Gastrocnemius medialis (tissue), 4 donors: ENCODE results near the gene ZBED4. TPM values are rescaled to one million over a fixed set of nuclear protein-coding genes. Genes with fewer than 3 reads are reported as not detected.

Experiments
- ATAC-seq, 2 donors: fragments of 150-250 bp; one replicate each; pipeline ENCODE4 v1.9.1; 2016
- DNase-seq, 2 donors: peaks; one replicate each; pipeline ENCODE4 v3.0.0-alpha.2; 2019
- H3K27ac ChIP-seq, 4 donors: fragments of 200-600 bp; sonication (generic); 1 replicate in 1 of 4; 2 replicates in 3 of 4; pipeline ENCODE4 v1.5.1; 2016 to 2018; ENCODE audit warnings: mild to moderate bottlenecking in 2 of 4, moderate library complexity in 1 of 4
- H3K27me3 ChIP-seq, 3 donors: fragments of 200-600 bp; sonication (generic) in 2 of 3; 1 replicate in 1 of 3; 2 replicates in 2 of 3; pipeline versions ENCODE4 v1.5.1 to v1.6.0; 2016 to 2019; ENCODE audit warnings: mild to moderate bottlenecking in 1 of 3, moderate library complexity in 1 of 3
- H3K36me3 ChIP-seq, 2 donors: fragments of 200-600 bp; sonication (generic) in 1 of 2; one replicate each; pipeline ENCODE4 v1.5.1; 2017 to 2018
- H3K4me1 ChIP-seq, 2 donors: fragments of 200-600 bp; sonication (generic) in 1 of 2; one replicate each; pipeline ENCODE4 v1.5.1; 2016 to 2017; ENCODE audit warnings: mild to moderate bottlenecking in 2 of 2
- H3K4me3 ChIP-seq, 4 donors: fragments of 200-600 bp; sonication (generic) in 3 of 4; 1 replicate in 1 of 4; 2 replicates in 3 of 4; pipeline ENCODE4 v1.5.1; 2016 to 2019; ENCODE audit warnings: mild to moderate bottlenecking in 2 of 4
- H3K9me3 ChIP-seq, 3 donors: fragments of 200-600 bp; sonication (generic) in 2 of 3; 1 replicate in 1 of 3; 2 replicates in 2 of 3; pipeline ENCODE4 v1.5.1; 2016 to 2019
- CTCF ChIP-seq, 5 experiments: fragments of 450-650 bp in 3 of 5; fragments of 200-600 bp in 2 of 5; sonication (generic) in 2 of 5; IDR thresholded peaks in 4 of 5; conservative IDR thresholded peaks in 1 of 5; 1 replicate in 4 of 5; 2 replicates in 1 of 5; pipeline ENCODE4 v1.5.1; 2016 to 2019; ENCODE audit warnings: antibody characterized with exemption in 5 of 5, mild to moderate bottlenecking in 3 of 5, moderate library complexity in 3 of 5
- POLR2A ChIP-seq, 2 donors: fragments of 450-650 bp; IDR thresholded peaks; one replicate each; pipeline ENCODE4 v1.6.1; 2017; ENCODE audit warnings: antibody characterized with exemption in 2 of 2, mild to moderate bottlenecking in 2 of 2, moderate library complexity in 2 of 2
- in situ Hi-C, 4 donors: fragments of 200-750 bp; cut with MboI; loops; one replicate each; pipeline versions ENCODE4 v1.15.0 to v1.8.0; 2017; ENCODE audit warnings: low sequenced_read_pairs in 4 of 4
- intact Hi-C: fragments of 100-400 bp; cut with DNase I; formaldehyde crosslinking; loops from one replicate; pipeline ENCODE4 v1.15.1; 2023; ENCODE audit warnings: low total_unique reads
- total RNA-seq, 4 donors: library from RNA; depleted of rRNA; stranded (reverse); fragments of >200 nt; gene quantifications; one replicate each; pipeline versions ENCODE4 v1.1.0 to v1.2.3, GENCODE V29; 2016

Gene ZBED4
- total RNA-seq, 4 donors from 2014 or later = 6.7 to 8.4 (median 7.5) TPM

DNA sequence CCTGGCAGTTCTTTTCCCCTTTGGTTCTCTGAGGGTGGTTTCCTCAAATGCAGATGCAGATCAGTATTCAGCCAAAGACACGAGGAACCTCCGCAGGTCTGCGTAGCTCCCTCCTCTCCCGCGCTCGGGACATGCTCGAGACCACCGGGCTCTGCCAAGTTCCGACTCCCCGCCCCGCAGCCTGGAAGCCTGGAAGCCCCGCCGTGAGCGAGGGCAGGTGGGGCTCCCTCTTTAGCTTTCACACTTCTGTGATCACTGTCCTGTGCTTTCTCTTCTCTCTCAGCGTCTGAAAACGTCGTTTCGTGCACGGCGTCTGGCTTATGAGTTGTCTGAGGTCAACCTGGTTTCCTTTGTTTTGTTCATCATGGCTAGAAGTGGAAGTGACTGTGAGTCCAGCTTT is 26.6 kb downstream of the ZBED4 start:
- in situ Hi-C loops (loop anchor here in 1 of 4 donors (25.0 kb wide), 1 partner anchor 93 kb away; no protein-coding TSS in a partner anchor), intact Hi-C loops (no loop called here)
- TF ChIP-seq POLR2A (IDR thresholded peaks at IDR 0.05) = no peak
- no peak for TF ChIP-seq CTCF (IDR thresholded peaks at IDR 0.05 in 4 of 5, conservative IDR thresholded peaks at IDR 0.05 in 1 of 5)
- DNase-seq (no peak), ATAC-seq (no peak)
- Histone ChIP-seq H3K27ac (no peak overlapping the region), H3K27me3 (no peaks in the 10 kb centered on the region), H3K9me3 (no peaks in the 10 kb centered on the region), H3K4me3 (no peak overlapping the region), H3K36me3 (peaks cover 0 to 10% of the 10 kb centered on the region in 2 donors), H3K4me1 (no peaks in the 10 kb centered on the region)

- H3K4me1 ChIP-seq = no peaks in the 10 kb centered on the region
- ATAC-seq (no peak), DNase-seq (no peak)
- H3K4me3 ChIP-seq = no peak overlapping the region
- intact Hi-C loops = no loop called here
- H3K27ac ChIP-seq = no peak overlapping the region
- H3K9me3 ChIP-seq = no peaks in the 10 kb centered on the region
- in situ Hi-C loops = loop anchor here in 1 of 4 donors (25.0 kb wide), 1 partner anchor 95 kb away; no protein-coding TSS in a partner anchor
- TF ChIP-seq POLR2A (IDR thresholded peaks at IDR 0.05) (no peak), CTCF (IDR thresholded peaks at IDR 0.05 in 4 of 5, conservative IDR thresholded peaks at IDR 0.05 in 1 of 5) (no peak)
- no peaks in the 10 kb centered on the region for H3K27me3 ChIP-seq
- peaks cover 0 to 23% of the 10 kb centered on the region in 2 donors for H3K36me3 ChIP-seq
These were observed 28.2 kb downstream of the ZBED4 start for GRCh38 chr22:49881856-49882255.

DNA sequence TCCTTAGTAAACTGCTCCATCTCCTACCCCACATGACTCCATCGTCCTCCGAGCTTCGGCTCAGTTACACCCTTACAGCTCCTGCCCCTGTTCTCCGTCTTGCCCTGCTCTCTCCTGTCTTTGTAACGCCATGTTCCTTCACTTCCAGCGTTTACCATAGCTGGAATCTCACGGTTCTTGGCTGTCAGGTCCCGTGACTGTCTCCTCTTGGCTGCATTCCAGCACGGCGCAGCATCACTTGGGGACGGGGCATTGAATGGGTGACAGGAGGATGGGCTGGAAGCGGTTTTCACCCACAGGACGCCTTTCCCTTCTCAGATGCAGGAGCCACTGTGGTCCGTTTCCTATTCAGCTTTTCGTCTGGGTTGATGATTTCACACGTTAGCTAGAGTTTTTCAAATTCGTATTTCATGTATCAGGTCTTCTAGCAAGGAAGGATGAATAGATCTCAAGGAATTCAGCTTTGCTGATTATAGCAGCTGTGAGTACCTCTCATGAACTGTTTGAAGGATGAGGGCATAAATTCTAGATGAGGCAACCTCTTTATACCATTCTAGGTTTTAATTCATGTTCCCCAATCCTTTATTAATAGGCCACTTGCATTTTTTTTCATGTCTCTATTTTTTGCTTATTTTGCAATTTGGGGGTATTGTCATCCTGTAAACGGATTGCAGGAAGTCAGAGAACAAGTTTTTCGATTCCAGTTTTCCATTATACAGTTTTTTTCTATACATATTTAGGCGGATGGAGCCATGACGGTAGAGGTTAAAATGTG is 29.1 kb downstream of the ZBED4 start:
- Histone ChIP-seq H3K36me3 (peaks cover 0 to 27% of the 10 kb centered on the region in 2 donors), H3K9me3 (no peaks in the 10 kb centered on the region), H3K4me3 (no peak overlapping the region), H3K27me3 (no peaks in the 10 kb centered on the region), H3K4me1 (no peaks in the 10 kb centered on the region), H3K27ac (no peak overlapping the region)
- DNase-seq = no peak
- TF ChIP-seq POLR2A (IDR thresholded peaks at IDR 0.05) (no peak), CTCF (IDR thresholded peaks at IDR 0.05 in 4 of 5, conservative IDR thresholded peaks at IDR 0.05 in 1 of 5) (no peak)
- intact Hi-C loops (no loop called here), in situ Hi-C loops (loop anchor here in 1 of 4 donors (25.0 kb wide), 1 partner anchor 95 kb away; no protein-coding TSS in a partner anchor)
- no peak for ATAC-seq

GRCh38 chr22:49883294-49883640 is 29.6 kb downstream of the ZBED4 start:
- TF ChIP-seq POLR2A (IDR thresholded peaks at IDR 0.05) (no peak), CTCF (IDR thresholded peaks at IDR 0.05 in 4 of 5, conservative IDR thresholded peaks at IDR 0.05 in 1 of 5) (no peak)
- ATAC-seq = no peak
- peaks cover 0 to 27% of the 10 kb centered on the region in 2 donors for H3K36me3 ChIP-seq
- H3K27ac ChIP-seq = no peak overlapping the region
- H3K27me3 ChIP-seq = no peaks in the 10 kb centered on the region
- intact Hi-C loops = no loop called here
- no peaks in the 10 kb centered on the region for H3K4me1 ChIP-seq
- H3K9me3 ChIP-seq = no peaks in the 10 kb centered on the region
- no peak for DNase-seq
- H3K4me3 ChIP-seq = no peak overlapping the region
- in situ Hi-C loops = loop anchor here in 1 of 4 donors (25.0 kb wide), 1 partner anchor 96 kb away; no protein-coding TSS in a partner anchor
